HG03378 (cell line): Measurements from ENCODE around the gene RUSF1.
A peak's percentile ranks its signal among the peaks of the same experiment; 100 is the strongest.
"Not testable (repeated sequence)": the region's sequence is repeated elsewhere in the genome, so short reads cannot be mapped to it uniquely, and the experiment has no call there.

Source experiments
- ATAC-seq: cut with Tn5 transposase; IDR thresholded peaks from one replicate; pipeline ENCODE4 v1.9.1; 2021; ENCODE audit warnings: mild to moderate bottlenecking, moderate library complexity; ENCODE audit not compliant: unreplicated experiment

The RUSF1 gene

GRCh38 chr16:31458073-31458843, 49.9 kb downstream of the RUSF1 start:
- ATAC-seq, result peak; percentile 4

GRCh38 chr16:31456988-31457360, 51.2 kb downstream of the RUSF1 start:
- ATAC-seq, result no peak

- no peak for ATAC-seq
These were observed 52.4 kb downstream of the RUSF1 start for GRCh38 chr16:31455601-31456314.

DNA sequence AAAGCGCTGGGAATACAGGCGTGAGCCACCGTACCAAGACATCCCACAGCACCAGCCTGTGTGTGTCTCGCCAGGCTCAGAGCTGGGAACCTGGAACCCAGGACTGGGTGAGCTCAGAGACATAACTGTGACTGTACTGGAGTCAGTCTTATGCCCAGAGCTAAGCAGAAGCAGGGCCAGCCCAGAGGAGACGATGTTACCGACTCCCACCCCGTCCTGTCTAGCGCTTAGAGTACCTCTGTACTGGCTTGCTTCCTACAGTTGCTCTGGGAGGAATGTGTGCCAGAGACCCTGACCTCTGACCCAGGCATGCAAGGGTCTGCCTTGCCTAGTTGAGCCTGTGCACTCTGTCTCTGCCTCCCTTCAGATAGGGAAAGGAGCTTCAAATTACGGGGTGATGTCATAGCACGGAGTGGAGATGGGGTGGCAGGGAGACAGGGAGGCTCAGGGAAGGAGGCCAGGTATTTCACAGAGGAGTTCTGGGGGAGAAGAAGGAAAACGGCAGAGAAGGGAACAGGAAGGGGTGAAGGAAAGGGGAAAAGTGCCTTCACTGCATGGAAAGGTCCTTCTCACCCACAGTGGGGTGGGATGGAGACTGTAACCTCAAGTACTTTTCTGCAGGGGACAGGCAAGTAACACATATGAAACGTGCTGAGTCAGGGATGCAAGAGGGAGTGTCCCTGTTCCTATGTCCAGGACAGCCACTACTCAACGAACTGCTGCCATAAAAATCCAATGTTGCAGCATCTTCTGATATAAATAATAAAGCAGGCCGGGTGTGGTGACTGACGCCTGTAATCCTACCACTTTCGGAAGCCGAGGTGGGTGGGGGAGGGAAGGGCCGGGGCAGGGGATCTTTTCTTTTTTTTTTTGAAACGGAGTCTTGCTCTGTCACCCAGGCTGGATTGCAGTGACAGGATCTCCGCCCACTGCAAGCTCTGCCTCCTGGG, 54.7 kb downstream of the RUSF1 start:
- no peak for ATAC-seq

- ATAC-seq, result no peak
These were observed 55.5 kb downstream of the RUSF1 start for GRCh38 chr16:31452631-31453106.

DNA sequence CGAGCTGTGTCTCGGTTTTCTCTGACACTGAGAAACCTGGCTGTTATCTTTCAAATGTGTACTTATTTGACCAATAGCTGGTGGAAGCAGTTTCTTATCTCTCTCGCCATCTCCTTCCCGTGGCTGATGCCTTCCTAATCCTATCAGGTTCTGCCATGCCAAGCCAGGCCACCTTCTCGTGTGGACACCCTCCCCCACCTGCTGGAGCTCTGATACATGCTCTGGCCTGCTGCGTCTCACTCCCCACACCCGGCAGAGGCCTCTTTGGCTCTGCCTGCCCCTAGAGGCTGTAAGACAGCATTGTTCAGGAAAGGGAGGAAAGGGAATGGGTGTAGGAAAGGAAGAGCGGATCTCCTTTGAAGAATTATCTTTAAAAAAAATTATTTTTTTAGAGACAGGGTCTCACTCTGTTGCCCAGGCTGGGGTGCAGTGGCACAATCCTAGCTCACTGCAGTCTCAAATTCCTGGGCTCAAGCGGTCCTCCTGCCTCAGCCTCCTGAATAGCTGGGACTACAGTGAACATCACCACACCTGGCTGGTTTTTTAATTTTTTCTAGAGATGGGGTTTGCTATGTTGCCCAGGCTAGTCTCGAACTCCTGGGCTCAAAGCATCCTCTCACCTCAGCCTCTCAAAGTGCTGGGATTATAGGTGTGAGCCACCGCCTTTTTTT, 56.4 kb downstream of the RUSF1 start:
- no peak for ATAC-seq

DNA sequence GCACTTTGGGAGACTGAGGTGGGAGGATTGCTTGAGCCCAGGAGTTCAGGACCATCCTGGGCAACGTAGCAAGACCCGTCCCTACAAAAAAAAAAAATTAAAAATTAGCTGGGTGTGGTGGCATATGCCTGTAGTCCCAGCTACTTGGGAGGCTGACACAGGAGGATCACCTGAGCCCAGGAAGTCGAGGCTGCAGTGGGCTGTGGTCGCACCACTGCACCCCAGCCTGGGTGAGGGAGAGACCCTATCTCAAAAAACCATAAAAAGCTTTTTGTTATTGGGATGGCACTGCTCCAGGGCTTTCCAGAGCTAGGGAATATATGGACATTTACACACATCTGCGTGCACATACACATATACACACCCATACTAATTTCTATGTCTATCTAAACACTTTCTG, 57.0 kb downstream of the RUSF1 start:
- no peak for ATAC-seq

GRCh38 chr16:31445931-31446330, 62.3 kb downstream of the RUSF1 start:
- ATAC-seq, result not testable (repeated sequence)

- no peak for ATAC-seq
These were observed 66.2 kb downstream of the RUSF1 start for GRCh38 chr16:31441956-31442355.

- ATAC-seq, result no peak
These were observed 67.5 kb downstream of the RUSF1 start for GRCh38 chr16:31440516-31441184.

DNA sequence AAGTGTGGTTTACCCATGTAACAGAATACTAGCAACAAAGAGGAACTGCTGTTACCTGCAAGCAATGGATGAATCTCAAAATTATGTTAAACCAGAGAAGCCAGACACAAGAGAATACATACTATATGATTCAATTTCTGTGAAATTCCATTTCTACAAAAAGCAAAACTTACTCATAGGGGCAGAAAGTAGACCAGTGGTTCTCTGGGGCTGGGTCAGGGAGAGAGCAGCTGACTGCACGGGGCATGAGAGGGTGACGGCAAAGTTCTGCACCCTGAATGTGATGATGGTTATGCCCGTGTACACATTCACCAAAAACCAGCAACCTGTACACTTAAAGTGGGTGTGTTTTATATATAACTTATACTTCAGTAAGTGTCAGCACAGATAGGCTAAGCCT, 68.7 kb downstream of the RUSF1 start:
- no peak for ATAC-seq
